ENCODE results near the gene EYA2. TPM values are rescaled to one million over a fixed set of nuclear protein-coding genes. Genes with fewer than 3 reads are reported as not detected.

EYA2 gene
- total RNA-seq, 1 donor from 2014 or later: 94.1 TPM

DNA sequence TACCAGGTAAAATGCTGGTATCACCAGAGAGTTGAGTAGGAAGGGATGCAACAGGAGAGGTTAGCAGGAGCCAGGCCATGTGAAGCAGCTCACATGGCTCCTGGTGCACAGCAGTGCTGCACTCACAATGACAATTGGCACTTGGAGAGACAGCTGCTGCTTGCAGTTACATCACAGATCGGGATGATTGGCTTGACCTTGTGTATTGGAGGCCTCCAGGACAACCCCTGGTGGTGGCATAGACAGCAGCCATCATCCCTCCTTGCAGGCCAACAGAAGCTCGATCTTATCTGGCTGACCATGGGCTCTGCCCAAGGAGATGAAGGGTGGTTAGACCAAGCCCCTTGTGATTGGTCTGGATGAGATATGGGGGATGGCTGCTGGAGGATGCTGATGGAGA is 73.0 kb downstream of the EYA2 start:
- Mint-ChIP-seq H3K27ac (ENCODE audit: unreplicated experiment) (no peak overlapping the region), H3K36me3 (ENCODE audit: unreplicated experiment) (no peaks in the 10 kb centered on the region), H3K27me3 (ENCODE audit: unreplicated experiment) (peaks cover 9% of the 10 kb centered on the region), H3K4me3 (ENCODE audit: unreplicated experiment) (no peak overlapping the region), H3K9me3 (ENCODE audit: unreplicated experiment) (peaks cover 18% of the 10 kb centered on the region), H3K4me1 (ENCODE audit: low read depth, unreplicated experiment) (peaks cover 41% of the 10 kb centered on the region)
- DNase-seq: no peak
- TF ChIP-seq, protein P1, sequence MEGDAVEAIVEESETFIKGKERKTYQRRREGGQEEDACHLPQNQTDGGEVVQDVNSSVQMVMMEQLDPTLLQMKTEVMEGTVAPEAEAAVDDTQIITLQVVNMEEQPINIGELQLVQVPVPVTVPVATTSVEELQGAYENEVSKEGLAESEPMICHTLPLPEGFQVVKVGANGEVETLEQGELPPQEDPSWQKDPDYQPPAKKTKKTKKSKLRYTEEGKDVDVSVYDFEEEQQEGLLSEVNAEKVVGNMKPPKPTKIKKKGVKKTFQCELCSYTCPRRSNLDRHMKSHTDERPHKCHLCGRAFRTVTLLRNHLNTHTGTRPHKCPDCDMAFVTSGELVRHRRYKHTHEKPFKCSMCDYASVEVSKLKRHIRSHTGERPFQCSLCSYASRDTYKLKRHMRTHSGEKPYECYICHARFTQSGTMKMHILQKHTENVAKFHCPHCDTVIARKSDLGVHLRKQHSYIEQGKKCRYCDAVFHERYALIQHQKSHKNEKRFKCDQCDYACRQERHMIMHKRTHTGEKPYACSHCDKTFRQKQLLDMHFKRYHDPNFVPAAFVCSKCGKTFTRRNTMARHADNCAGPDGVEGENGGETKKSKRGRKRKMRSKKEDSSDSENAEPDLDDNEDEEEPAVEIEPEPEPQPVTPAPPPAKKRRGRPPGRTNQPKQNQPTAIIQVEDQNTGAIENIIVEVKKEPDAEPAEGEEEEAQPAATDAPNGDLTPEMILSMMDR (IDR thresholded peaks at IDR 0.05; ENCODE audit: partially characterized antibody, unreplicated experiment): no peak

DNA sequence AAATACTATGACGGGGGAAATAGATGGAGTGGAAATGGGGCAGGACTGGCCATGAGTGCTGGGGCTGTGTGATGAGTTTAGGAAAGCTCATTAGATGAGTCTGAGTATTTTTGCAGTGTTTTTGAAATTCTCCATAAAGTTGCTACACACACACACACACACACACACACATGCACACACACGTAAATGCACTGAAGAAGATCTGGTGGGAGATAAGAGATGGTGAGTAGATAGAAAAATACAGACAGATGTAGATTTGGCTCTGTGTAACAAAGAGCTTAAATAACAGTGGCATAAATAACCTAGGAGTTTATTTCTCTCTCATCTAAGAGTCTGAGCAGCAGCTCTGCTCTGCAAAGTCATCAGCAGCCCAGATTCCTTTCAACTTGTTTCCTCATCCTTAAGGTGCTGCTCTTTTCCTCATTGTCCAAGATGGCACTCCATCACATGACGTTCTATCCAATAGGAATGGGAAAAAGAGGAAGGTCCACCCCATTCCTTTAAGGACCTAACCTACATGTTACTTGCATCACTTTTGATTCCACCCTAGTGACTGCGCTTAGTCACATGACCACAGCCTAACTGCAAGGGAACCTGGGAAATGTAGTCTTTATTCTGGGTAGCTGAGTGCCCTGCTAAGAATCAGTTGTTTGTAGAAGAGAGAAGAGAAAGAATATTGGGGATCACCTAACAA is 76.4 kb downstream of the EYA2 start:
- no peaks in the 10 kb centered on the region for H3K36me3 Mint-ChIP-seq (ENCODE audit: unreplicated experiment)
- DNase-seq: no peak
- peaks cover 11% of the 10 kb centered on the region for H3K27me3 Mint-ChIP-seq (ENCODE audit: unreplicated experiment)
- peak overlapping the region; percentile 72 for H3K4me3 Mint-ChIP-seq (ENCODE audit: unreplicated experiment)
- H3K27ac Mint-ChIP-seq (ENCODE audit: unreplicated experiment): peak overlapping the region; percentile 93
- peaks cover 52% of the 10 kb centered on the region for H3K4me1 Mint-ChIP-seq (ENCODE audit: low read depth, unreplicated experiment)
- peaks cover 12% of the 10 kb centered on the region for H3K9me3 Mint-ChIP-seq (ENCODE audit: unreplicated experiment)
- TF ChIP-seq, protein P1 (IDR thresholded peaks at IDR 0.05; ENCODE audit: partially characterized antibody, unreplicated experiment): no peak

DNA sequence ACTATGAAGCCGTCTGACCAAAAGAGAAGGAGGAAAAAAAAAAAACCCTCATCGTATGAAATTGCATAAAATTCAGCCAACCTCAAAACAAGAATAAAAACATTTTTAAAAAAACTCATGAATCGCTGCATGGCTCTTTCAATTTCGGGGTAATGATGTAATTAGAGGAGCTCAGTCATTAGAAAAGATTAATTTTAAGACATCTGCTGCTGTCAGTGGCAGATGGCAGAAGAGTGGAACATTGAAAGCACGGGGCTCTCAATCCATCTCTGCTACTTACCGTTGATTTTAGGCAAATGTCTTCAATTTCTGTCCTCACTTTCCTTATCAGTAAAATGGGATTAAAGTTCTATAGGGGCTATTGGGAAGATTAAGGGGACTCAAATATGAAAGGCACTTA is 79.1 kb downstream of the EYA2 start:
- H3K4me3 Mint-ChIP-seq (ENCODE audit: unreplicated experiment): no peak overlapping the region
- TF ChIP-seq, protein P1 (IDR thresholded peaks at IDR 0.05; ENCODE audit: partially characterized antibody, unreplicated experiment): no peak
- peaks cover 14% of the 10 kb centered on the region for H3K27me3 Mint-ChIP-seq (ENCODE audit: unreplicated experiment)
- peaks cover 15% of the 10 kb centered on the region for H3K9me3 Mint-ChIP-seq (ENCODE audit: unreplicated experiment)
- peak overlapping the region; percentile 69 for H3K27ac Mint-ChIP-seq (ENCODE audit: unreplicated experiment)
- H3K36me3 Mint-ChIP-seq (ENCODE audit: unreplicated experiment): no peaks in the 10 kb centered on the region
- H3K4me1 Mint-ChIP-seq (ENCODE audit: low read depth, unreplicated experiment): peaks cover 68% of the 10 kb centered on the region
- DNase-seq: no peak

DNA sequence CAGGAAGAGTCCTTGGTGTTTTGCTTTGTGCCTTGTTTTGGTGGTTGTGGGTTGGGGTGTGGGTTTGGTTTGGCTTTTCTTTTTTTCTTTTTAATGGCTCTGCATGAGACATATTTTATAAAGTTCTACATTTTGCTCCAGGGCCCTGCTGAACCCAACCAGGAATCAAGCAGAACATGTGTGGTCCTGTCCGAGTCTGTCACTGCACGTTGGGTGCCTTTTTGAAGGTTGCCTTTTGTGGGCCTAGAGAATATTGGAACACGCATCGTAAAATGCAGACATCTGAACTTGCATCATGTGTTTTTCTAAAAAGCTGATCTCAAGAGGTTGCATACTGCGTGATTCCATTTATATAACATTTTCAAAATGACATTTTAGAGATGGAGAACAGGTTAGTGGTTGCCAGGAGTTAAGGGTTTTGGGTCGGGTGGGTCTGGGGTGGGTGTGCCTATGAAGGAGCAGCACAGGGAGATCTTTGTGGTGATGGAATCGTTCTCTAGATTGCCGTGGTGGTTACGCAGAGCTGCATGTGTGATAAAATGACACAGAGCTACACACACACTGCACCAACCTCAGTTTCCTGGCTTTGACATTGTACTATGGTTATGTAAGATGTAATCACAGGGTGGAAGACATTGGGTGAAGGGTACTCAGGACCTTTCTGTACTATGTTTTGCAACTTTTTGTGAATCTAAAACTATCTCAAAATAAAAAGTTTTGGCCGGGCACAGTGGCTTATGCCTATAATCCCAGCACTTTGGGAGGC is 80.2 kb downstream of the EYA2 start:
- peaks cover 25% of the 10 kb centered on the region for H3K9me3 Mint-ChIP-seq (ENCODE audit: unreplicated experiment)

More for the DNA sequence above, 80.2 kb downstream of the EYA2 start:
- peaks cover 73% of the 10 kb centered on the region for H3K4me1 Mint-ChIP-seq (ENCODE audit: low read depth, unreplicated experiment)
- TF ChIP-seq, protein P1 (IDR thresholded peaks at IDR 0.05; ENCODE audit: partially characterized antibody, unreplicated experiment): no peak
- no peak overlapping the region for H3K4me3 Mint-ChIP-seq (ENCODE audit: unreplicated experiment)
- peaks cover 22% of the 10 kb centered on the region for H3K27me3 Mint-ChIP-seq (ENCODE audit: unreplicated experiment)
- no peaks in the 10 kb centered on the region for H3K36me3 Mint-ChIP-seq (ENCODE audit: unreplicated experiment)
- no peak for DNase-seq
- H3K27ac Mint-ChIP-seq (ENCODE audit: unreplicated experiment): peak overlapping the region; percentile 74

All from glutamatergic neuron (in vitro differentiated cells).